Dermis microvascular lymphatic vessel endothelial cell (primary cell): ENCODE data around the gene OR5H2. TPM values are rescaled to one million over a fixed set of nuclear protein-coding genes. Genes with fewer than 3 reads are reported as not detected.
"Not testable (repeated sequence)": the region's sequence is repeated elsewhere in the genome, so short reads cannot be mapped to it uniquely, and the experiment has no call there.

Experiments used
- DNase-seq, 2 donors: peaks; one replicate each; pipeline versions ENCODE4 v3.0.0 to v3.0.0-alpha.2; 2010; ENCODE audit warnings: low read depth in 2 of 2
- total RNA-seq: library from RNA; depleted of rRNA; stranded (reverse); fragments of >200 nt; gene quantifications from 2 replicates; pipeline ENCODE4 v1.2.1, GENCODE V29; 2014

The OR5H2 gene
- total RNA-seq = not detected in 2 replicates

- no peak for DNase-seq
Observed at GRCh38 chr3:98282205-98282604, at the start of gene OR5H2. OR5H2 (plus strand) TSS chr3:98282505; CDS start chr3:98282903, 398 bp downstream.

DNA sequence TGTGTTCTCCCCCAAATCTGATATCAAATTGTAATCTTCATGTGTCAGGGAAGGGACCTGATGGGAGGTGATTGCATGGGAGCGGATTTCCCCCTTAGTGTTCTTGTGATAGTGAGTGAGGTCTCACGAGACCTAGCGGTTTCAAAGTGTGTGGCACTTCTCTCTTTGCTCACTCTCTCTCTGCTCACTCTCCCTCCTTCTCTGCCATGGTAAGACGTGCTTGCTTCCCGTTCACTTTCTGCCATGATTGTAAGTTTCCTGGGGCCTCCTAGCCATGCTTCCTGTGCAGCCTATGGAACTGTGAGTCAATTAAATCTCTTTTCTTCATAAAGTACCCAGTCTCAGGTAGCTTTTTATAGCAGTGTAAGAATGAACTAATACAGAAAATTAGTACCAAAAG lies 48.8 kb upstream of the OR5H2 start:
- DNase-seq = no peak

GRCh38 chr3:98240131-98240530 lies 42.2 kb upstream of the OR5H2 start:
- DNase-seq = no peak

GRCh38 chr3:98242155-98242554 lies 40.1 kb upstream of the OR5H2 start:
- no peak for DNase-seq

- DNase-seq = no peak
Observed at GRCh38 chr3:98243843-98244242, 38.5 kb upstream of the OR5H2 start.

DNA sequence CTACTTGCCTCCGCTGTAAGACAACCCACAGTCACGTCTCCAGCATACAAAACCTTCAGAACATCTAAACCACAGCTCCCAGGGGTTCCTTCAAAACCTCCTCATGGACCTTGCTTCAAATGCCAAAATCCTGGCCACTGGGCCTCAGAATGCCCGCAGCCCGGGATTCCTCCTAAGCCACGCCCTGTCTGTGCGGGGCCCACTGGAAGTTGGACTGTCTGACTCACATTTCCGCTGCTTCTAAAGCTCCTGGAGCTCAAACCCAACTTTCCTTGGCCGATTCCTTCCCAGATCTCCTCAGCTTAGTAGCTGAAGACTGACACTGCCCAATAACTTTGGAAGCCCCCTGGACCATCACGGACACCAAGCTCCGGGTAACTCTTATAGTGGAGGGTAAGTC lies 36.2 kb upstream of the OR5H2 start:
- no peak for DNase-seq

GRCh38 chr3:98256026-98256425 lies 26.3 kb upstream of the OR5H2 start:
- not testable (repeated sequence) for DNase-seq

DNA sequence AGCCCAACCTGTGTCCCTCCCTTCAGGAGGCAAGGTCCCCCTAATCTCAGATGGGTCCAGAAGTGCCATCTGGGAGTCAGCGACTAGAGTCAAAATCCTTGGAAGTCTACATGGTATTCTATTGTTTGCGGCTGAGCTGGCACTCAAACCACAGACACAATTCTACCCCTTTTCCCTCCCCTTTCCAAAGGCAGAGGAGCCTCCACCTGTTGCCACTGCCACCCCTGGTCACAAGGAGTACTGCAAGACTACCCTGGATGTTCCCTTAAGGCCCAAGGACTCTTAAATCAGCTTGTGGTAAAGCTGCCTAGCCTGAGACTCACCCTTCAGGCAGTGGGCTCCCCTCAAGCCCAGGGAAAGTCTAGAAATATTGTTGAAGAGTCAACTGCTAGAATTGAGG lies 22.6 kb upstream of the OR5H2 start:
- no peak for DNase-seq

GRCh38 chr3:98262046-98262445 lies 20.3 kb upstream of the OR5H2 start:
- no peak for DNase-seq

DNA sequence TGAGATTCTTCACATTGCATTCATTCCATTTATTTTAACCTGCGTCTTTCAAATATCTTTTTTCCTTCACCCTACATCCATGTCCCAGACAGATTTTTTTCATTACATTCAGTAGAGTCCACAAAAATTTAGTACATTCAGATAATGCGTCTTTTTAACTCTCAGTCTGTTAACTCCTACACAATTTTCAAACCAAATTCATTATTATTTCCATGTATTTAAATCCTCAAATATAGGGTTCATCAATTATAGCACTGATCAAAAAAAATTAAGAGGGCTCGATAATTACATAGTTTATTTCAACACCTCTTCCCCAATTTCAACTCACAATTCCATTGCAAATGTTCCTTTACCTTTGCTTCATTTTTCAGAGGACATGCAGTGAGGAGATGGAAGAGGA lies 18.4 kb upstream of the OR5H2 start, which contains the start of gene OR5H6:
Gene OR5H6 (plus strand): TSS at position 301 of the 400 bp plus-strand sequence. CDS start 89 bp downstream, at position 390.
- DNase-seq = no peak

DNA sequence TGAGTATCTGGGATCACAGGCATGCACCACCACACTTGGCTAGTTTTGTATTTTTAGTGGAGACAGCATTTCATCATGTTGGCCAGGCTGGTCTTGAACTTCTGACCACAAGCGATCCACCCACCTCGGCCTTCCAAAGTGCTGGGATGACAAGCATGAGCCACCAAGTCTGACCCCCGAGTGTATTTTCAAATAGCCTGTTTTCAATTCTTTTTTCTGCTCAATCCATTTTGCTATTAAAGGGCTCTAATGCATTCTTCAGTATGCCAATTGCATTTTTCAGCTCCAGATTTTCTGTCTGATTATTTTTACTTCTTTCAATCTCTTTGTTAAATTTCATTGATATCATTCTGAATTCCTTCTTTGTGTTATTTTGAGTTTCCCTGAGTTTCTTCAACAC lies 12.5 kb upstream of the OR5H2 start:
- no peak for DNase-seq

- DNase-seq = no peak
Observed at GRCh38 chr3:98272126-98272525, 10.2 kb upstream of the OR5H2 start.

DNA sequence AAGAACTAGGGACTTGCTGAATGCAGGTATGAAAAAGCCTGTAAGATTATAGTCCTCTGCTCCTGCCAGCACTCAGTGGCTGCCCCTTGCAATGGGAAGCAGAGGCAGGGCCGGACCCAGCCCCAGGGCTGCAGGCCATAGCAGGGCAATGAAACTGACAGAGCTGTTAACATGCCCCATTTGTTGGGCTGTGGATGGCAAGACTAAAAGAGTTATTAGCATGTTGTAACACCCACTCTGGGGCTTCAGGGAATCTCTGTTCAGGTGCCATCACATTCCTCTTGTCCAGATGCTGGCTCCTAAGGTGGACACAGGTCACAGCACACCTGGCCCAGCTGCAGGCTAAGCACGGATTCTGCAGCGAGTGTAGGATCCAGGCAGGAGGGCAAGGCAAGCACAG lies 7.4 kb upstream of the OR5H2 start:
- no peak for DNase-seq

DNA sequence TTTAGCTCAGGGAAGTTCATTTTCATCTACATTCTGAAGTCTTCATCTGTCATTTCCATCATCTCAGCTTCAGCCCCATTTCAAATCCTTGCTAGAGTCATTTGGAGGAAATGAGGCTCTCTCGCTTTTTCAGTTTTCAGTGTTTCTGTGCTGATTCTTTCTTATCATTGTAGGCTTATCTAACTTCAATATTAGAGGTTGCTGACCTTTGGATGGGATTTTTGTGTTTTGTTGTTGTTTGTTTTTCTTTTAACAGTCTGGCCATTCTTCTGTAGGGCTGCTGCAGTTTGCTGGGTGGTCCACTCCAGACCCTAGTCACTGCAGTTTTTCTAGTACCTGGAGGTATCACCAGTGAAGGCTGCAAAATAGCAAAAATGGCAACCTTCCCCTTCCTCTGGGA lies 8.6 kb downstream of the OR5H2 start:
- DNase-seq = no peak

- DNase-seq = no peak
Observed at GRCh38 chr3:98291332-98291957, 9.1 kb downstream of the OR5H2 start.

GRCh38 chr3:98322101-98322500 lies 39.8 kb downstream of the OR5H2 start:
- no peak for DNase-seq

DNA sequence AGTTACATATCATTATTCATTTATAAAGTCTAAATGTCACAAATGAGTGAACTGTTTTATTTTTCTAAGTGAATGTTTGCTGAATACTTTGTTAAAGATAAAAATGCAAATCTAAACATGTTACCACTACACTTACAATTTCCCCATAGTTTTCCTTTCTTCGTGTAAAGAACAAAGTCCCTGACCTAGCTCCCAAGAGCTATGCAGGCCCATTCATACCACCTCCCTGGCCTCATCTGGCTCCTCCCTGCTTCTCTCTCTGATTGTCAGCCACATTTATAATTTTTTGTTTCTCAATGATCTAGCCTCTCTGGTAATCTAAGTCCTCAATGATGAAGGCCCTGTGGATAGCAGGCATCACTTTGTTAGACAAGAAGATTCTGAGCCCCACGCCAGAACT lies 40.4 kb downstream of the OR5H2 start:
- DNase-seq = no peak

DNA sequence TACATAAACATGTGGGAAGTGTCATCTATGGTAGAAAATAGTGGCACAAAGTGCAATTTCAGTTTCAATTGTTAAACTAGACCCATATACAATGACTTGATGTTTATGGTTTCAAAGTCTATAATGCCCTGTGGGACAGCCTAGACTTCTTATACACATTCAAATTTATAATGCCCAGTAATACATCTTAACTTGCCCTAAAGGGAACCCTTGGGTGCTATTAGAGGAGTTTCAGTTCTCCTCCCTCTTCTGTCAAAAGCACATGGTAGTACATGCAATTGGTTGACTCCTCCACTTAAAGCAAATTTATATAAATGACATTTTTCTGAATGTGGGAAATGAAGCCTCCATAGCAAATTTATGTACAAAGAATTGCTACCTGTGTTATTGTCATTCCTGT lies 41.1 kb downstream of the OR5H2 start:
- no peak for DNase-seq

DNA sequence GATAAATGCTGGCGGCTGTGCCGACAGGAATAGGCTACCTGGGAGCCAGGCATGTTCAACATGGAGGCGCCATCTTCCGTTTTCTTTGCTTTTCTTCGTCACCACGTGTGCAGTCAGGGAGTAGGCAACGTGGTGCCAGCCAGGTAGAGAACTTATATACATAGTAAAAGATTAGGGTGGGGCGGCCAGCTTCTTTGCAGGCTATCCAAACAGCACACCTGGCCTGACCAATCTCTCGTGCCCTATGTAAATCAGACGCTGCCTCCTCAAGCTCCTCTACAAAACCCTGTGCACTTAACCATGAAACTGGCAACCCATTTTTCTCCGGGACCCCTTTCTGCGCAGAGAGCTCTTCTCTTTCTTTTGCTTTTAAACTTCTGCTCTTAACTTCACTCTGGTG lies 42.8 kb downstream of the OR5H2 start:
- DNase-seq = no peak

- DNase-seq = peak; percentile 60 to 83
Observed at GRCh38 chr3:98326105-98326893, 44.0 kb downstream of the OR5H2 start.

DNA sequence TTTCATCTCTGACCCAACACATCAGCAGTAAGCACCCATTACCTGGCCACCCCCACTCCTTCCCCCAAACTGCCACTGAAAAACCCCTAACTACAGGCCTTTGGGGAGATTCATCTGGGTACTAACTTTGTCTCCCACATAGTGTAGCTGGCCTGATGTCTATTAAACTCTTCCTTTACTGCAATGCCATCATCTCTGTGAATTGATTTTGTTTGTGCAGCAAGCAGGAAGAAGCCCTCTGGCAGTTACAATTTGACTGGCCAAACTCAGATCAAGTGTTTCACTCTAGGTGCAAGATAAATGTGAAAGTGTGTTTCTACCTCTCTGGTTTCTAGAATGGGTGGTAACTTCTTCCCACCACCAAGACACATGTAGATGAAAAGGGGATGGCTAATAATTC lies 44.6 kb downstream of the OR5H2 start:
- no peak for DNase-seq

- no peak for DNase-seq
Observed at GRCh38 chr3:98328933-98329332, 46.6 kb downstream of the OR5H2 start.
